DOHH2 (cell line): Measurements from ENCODE around the gene CRADD.

Experiments used
- H3F3A ChIP-seq: fragments of 200-600 bp; sonication (generic), shearing (Covaris generic); 2 replicates; pipeline ENCODE4 v1.6.0; 2016; ENCODE audit warnings: antibody characterized with exemption, mild to moderate bottlenecking; ENCODE audit not compliant: control insufficient read depth, insufficient read depth
- H3K27ac ChIP-seq: fragments of 200-600 bp; sonication (generic); 2 replicates; pipeline ENCODE4 v1.5.1; 2014; ENCODE audit warnings: low read depth, mild to moderate bottlenecking, low read length, moderate library complexity
- H3K27me3 ChIP-seq: fragments of 200-600 bp; sonication (generic); 2 replicates; pipeline ENCODE4 v1.6.1; 2014; ENCODE audit warnings: mild to moderate bottlenecking, low read length, mixed read lengths; ENCODE audit not compliant: control insufficient read depth
- H3K36me3 ChIP-seq: fragments of 200-600 bp; sonication (generic); 2 replicates; pipeline ENCODE4 v1.6.1; 2014; ENCODE audit warnings: mild to moderate bottlenecking, low read length, moderate library complexity, mixed read lengths; ENCODE audit not compliant: control insufficient read depth
- H3K4me1 ChIP-seq: fragments of 200-600 bp; sonication (generic); 2 replicates; pipeline ENCODE4 v1.6.1; 2014; ENCODE audit warnings: mild to moderate bottlenecking, low read length, mixed read lengths; ENCODE audit not compliant: control insufficient read depth
- H3K4me2 ChIP-seq: fragments of 200-600 bp; sonication (generic); 2 replicates; pipeline ENCODE4 v1.6.0; 2014; ENCODE audit warnings: mild to moderate bottlenecking, low read length, moderate library complexity
- H3K4me3 ChIP-seq: fragments of 200-600 bp; sonication (generic); 2 replicates; pipeline ENCODE4 v1.5.1; 2014; ENCODE audit warnings: mild to moderate bottlenecking, low read length, mixed read lengths
- H3K79me2 ChIP-seq: fragments of 200-600 bp; sonication (generic); 2 replicates; pipeline ENCODE4 v1.6.1; 2014; ENCODE audit warnings: mild to moderate bottlenecking, low read length, mixed read lengths; ENCODE audit not compliant: control insufficient read depth
- H3K9me2 ChIP-seq: fragments of 200-600 bp; sonication (generic); replicated peaks from 2 replicates; pipeline ENCODE4 v1.6.1; 2014; ENCODE audit warnings: mild to moderate bottlenecking, low read length, mixed read lengths; ENCODE audit not compliant: control insufficient read depth
- H3K9me3 ChIP-seq: fragments of 200-600 bp; sonication (generic); 2 replicates; pipeline ENCODE4 v1.6.1; 2014; ENCODE audit warnings: antibody characterized with exemption, low read length, mixed read lengths; ENCODE audit not compliant: control insufficient read depth, insufficient read depth
- H4K20me1 ChIP-seq: fragments of 200-600 bp; sonication (generic); 2 replicates; pipeline ENCODE4 v1.6.0; 2014; ENCODE audit warnings: low read depth, mild to moderate bottlenecking, antibody characterized with exemption, low read length, moderate library complexity; ENCODE audit not compliant: control insufficient read depth, insufficient read depth
- CTCF ChIP-seq: fragments of 200-600 bp; sonication (generic); IDR thresholded peaks from one replicate; pipeline ENCODE4 v1.5.1; 2014; ENCODE audit warnings: antibody characterized with exemption, mild to moderate bottlenecking, low read depth, low read length; ENCODE audit not compliant: poor library complexity, severe bottlenecking
- EZH2phosphoT487 ChIP-seq: fragments of 200-600 bp; sonication (generic); IDR thresholded peaks from 2 replicates; pipeline ENCODE4 v1.6.1; 2017; ENCODE audit warnings: borderline replicate concordance, mild to moderate bottlenecking, antibody characterized with exemption, low read length, moderate library complexity, mixed read lengths

Gene CRADD

GRCh38 chr12:93664573-93665138 lies 12.5 kb upstream of the CRADD start:
- H3K4me1 ChIP-seq, result peaks cover 15% of the 10 kb centered on the region
- no peaks in the 10 kb centered on the region for H3K9me3 ChIP-seq
- no peak overlapping the region for H3K4me2 ChIP-seq
- H3K27ac ChIP-seq, result no peak overlapping the region
- no peaks in the 10 kb centered on the region for H3K9me2 ChIP-seq
- H3K27me3 ChIP-seq, result 0 out of 2 replicates have a peak, but pooled peaks cover 2% of the 10 kb centered on the region
- H3K79me2 ChIP-seq, result no peaks in the 10 kb centered on the region
- no peaks in the 10 kb centered on the region for H3F3A ChIP-seq
- TF ChIP-seq CTCF (no peak), EZH2phosphoT487 (no peak)
- H3K4me3 ChIP-seq, result no peak overlapping the region
- H4K20me1 ChIP-seq, result no peaks in the 10 kb centered on the region
- no peaks in the 10 kb centered on the region for H3K36me3 ChIP-seq

GRCh38 chr12:93667672-93668071 lies 9.5 kb upstream of the CRADD start:
- no peaks in the 10 kb centered on the region for H3K27me3 ChIP-seq

GRCh38 chr12:93668919-93669418 lies 8.2 kb upstream of the CRADD start:
- Histone ChIP-seq H3K4me1 (no peaks in the 10 kb centered on the region), H3F3A (no peaks in the 10 kb centered on the region), H3K27ac (no peak overlapping the region), H3K4me3 (no peak overlapping the region), H3K4me2 (no peak overlapping the region), H3K79me2 (no peaks in the 10 kb centered on the region), H3K27me3 (peaks cover 3% of the 10 kb centered on the region), H3K36me3 (no peaks in the 10 kb centered on the region), H3K9me2 (no peaks in the 10 kb centered on the region), H3K9me3 (no peaks in the 10 kb centered on the region), H4K20me1 (no peaks in the 10 kb centered on the region)
- TF ChIP-seq CTCF, result no peak
- TF ChIP-seq EZH2phosphoT487, result no peak

More at GRCh38 chr12:93667672-93668071, 9.5 kb upstream of the CRADD start:
- no peaks in the 10 kb centered on the region for H3K79me2 ChIP-seq
- H3K9me3 ChIP-seq, result no peaks in the 10 kb centered on the region
- TF ChIP-seq EZH2phosphoT487, result no peak
- TF ChIP-seq CTCF, result no peak
- no peaks in the 10 kb centered on the region for H4K20me1 ChIP-seq
- H3K9me2 ChIP-seq, result no peaks in the 10 kb centered on the region
- H3K4me1 ChIP-seq, result peaks cover 5% of the 10 kb centered on the region; the same call in 1 of the 2 replicates
- H3K36me3 ChIP-seq, result no peaks in the 10 kb centered on the region
- H3K27ac ChIP-seq, result no peak overlapping the region
- H3K4me2 ChIP-seq, result no peak overlapping the region
- H3F3A ChIP-seq, result no peaks in the 10 kb centered on the region
- no peak overlapping the region for H3K4me3 ChIP-seq
